ENCODE measurements around the gene TPD52L1. TPM values are rescaled to one million over a fixed set of nuclear protein-coding genes. Genes with fewer than 3 reads are reported as not detected.

TPD52L1 gene
- total and polyA plus RNA-seq, 2 of the 13 experiments (the other 11 are each of a cell fraction or from before 2014, with no cell fraction given) = 0.49 to 0.53 TPM

DNA sequence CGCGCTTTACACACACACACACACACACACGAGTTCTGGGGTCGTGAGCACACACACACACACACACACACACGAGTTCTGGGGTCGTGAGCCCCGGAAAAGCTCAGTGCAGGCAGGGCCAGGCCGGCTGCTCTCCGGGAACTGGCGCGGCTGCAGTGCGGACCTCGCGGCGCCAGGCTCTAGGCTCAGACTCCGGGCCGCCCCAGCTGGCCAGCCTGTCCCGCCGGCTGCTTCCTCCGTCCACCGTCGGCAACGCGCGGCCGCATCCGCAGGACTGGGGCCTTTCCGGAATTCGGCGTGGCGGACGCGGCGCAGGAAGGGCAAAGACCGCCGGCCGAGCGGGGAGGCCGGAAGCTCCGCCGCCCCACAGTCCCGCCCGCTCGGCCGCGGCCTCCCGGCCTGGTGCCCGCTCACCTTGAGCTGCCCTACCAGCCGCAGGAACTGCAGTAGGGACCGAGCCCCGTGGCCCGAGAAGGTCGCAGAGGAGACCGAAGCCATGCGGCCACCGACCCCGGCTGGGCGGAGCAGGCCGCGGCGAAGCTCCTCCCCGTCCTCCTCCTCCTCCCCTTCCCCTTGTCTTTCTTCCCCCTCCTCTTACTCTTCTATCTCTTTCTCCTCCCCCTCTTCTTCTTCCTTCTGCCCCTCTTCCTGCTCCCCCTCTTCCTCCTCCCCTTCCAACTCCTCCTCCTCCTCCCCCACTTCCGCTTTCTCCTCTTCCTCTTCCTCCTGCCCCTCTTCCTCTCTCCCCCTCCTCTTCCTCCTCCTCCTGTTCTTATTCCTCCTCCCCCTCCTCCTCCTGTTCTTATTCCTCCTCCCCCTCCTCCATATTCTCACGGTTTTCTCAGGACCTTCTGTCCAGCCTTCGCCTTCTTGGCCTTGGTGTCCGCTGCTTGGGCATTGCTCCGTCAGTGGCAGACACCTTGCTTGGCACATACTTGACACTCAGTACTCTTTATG is 148.1 kb downstream of the TPD52L1 start, which contains the start of gene HDDC2 (continued):
- TF ChIP-seq ZNF142 (CRISPR knock-in tag; IDR thresholded peaks at IDR 0.05) (peak; percentile 96), ZNF101 (CRISPR knock-in tag; IDR thresholded peaks at IDR 0.05; ENCODE audit: borderline replicate concordance, low read depth) (peak; percentile 86; the same call in 1 of the 2 replicates), TEAD3 (CRISPR knock-in tag; optimal IDR thresholded peaks at IDR 0.05; ENCODE audit: borderline replicate concordance) (peak; percentile 93), EP300 (IDR thresholded peaks at IDR 0.05; ENCODE audit: low read depth in 2 of 2, low read length in 2 of 2) (peak in 1 of 2 experiments; percentile 38; a peak in 2 of 4 replicates), EP300 (CRISPR knock-in tag; IDR thresholded peaks at IDR 0.05; ENCODE audit: borderline replicate concordance) (peak; percentile 60), SP1 (IDR thresholded peaks at IDR 0.05) (no peak), SP1 (CRISPR knock-in tag; IDR thresholded peaks at IDR 0.05) (peak; percentile 71), SRSF1 (optimal IDR thresholded peaks at IDR 0.05; ENCODE audit: low read depth, low read length) (peak; percentile 86), ZFP1 (CRISPR knock-in tag; IDR thresholded peaks at IDR 0.05) (no peak), TFDP2 (CRISPR knock-in tag; IDR thresholded peaks at IDR 0.05) (peak; percentile 88), JUND (CRISPR knock-in tag; IDR thresholded peaks at IDR 0.05) (0 out of 2 replicates have a peak, but pooled peaks have one; percentile 57), NR2F6 (IDR thresholded peaks at IDR 0.05) (no peak), NR2F6 (CRISPR knock-in tag; IDR thresholded peaks at IDR 0.05) (peak; percentile 27; the same call in 1 of the 2 replicates)
- TF ChIP-seq, protein P1, sequence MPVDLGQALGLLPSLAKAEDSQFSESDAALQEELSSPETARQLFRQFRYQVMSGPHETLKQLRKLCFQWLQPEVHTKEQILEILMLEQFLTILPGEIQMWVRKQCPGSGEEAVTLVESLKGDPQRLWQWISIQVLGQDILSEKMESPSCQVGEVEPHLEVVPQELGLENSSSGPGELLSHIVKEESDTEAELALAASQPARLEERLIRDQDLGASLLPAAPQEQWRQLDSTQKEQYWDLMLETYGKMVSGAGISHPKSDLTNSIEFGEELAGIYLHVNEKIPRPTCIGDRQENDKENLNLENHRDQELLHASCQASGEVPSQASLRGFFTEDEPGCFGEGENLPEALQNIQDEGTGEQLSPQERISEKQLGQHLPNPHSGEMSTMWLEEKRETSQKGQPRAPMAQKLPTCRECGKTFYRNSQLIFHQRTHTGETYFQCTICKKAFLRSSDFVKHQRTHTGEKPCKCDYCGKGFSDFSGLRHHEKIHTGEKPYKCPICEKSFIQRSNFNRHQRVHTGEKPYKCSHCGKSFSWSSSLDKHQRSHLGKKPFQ (CRISPR knock-in tag; IDR thresholded peaks at IDR 0.05; ENCODE audit: insufficient replicate concordance) = peak; percentile 88
- TF ChIP-seq, protein P2, sequence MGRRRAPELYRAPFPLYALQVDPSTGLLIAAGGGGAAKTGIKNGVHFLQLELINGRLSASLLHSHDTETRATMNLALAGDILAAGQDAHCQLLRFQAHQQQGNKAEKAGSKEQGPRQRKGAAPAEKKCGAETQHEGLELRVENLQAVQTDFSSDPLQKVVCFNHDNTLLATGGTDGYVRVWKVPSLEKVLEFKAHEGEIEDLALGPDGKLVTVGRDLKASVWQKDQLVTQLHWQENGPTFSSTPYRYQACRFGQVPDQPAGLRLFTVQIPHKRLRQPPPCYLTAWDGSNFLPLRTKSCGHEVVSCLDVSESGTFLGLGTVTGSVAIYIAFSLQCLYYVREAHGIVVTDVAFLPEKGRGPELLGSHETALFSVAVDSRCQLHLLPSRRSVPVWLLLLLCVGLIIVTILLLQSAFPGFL (CRISPR knock-in tag; IDR thresholded peaks at IDR 0.05) = peak; percentile 82; the same call in 1 of the 2 replicates
